Heart left ventricle (tissue), 13 donors: Measurements from ENCODE around the gene PSPH.

ENCODE experiments used
- CTCF ChIP-seq, 12 donors: fragments of 200-600 bp; sonication (generic) in 4 of 12; IDR thresholded peaks; one replicate each; pipeline versions ENCODE4 v1.5.0 to v1.8.0; 2018 to 2022; ENCODE audit warnings: antibody characterized with exemption in 12 of 12, mild to moderate bottlenecking in 5 of 12
- POLR2A ChIP-seq, 2 donors: fragments of 450-650 bp; IDR thresholded peaks; one replicate each; pipeline ENCODE4 v1.6.1; 2017; ENCODE audit warnings: antibody characterized with exemption in 2 of 2, mild to moderate bottlenecking in 2 of 2, moderate library complexity in 2 of 2
- donor health status: ischemic (EF 13 %, LVEDD 7.1; RV severe dilation, severe dysfunction).
- donor health status: DM: no; HTN: yes; CAD: no.
- donor health status: DM: no; HTN: no; CAD: no.
- donor health status: ischemic (EF 25% LVEDD 6.9; RV normal size, moderate dysfunction).
- donor health status: ischemic (EF 25% LVEDD 5.7; RV mildly dilated, moderate dysfunction).
- donor health status: ischemic (EF 35%, LVEDD 5.7; RV mildly dilated, moderate dysfunction).
- donor health status: nonischemic (EF 11% LVEDD 7.7; RV severe dilation, severe dysfunction).
- donor health status: DM: yes; HTN: yes; CAD: no.
- donor health status: PGD.
- donor health status: ischemic (EF 29% LVEDD 5.4; RV normal size, mild dysfunction).
- donor health status: nonischemic (EF 23%, LVEDD 6.1; RV moderate dilation, normal function).

GRCh38 chr7:55965805-55966421 lies 85.3 kb downstream of the PSPH start:
- TF ChIP-seq CTCF (IDR thresholded peaks at IDR 0.05): no peak
- TF ChIP-seq POLR2A (IDR thresholded peaks at IDR 0.05): no peak
